AG04450 (cell line): ENCODE data around the gene ATXN3L. TPM values are rescaled to one million over a fixed set of nuclear protein-coding genes. Genes with fewer than 3 reads are reported as not detected.

Source experiments
- CTCF ChIA-PET: fragments of 300-600, 350-600 bp; formaldehyde crosslinking; extraction: SDS; loops from one replicate; lab custom pipeline; 2022; ENCODE audit warnings: antibody characterized with exemption, inconsistent platforms; lab: Charles Lee
- POLR2A ChIA-PET: fragments of 350-600 bp; formaldehyde crosslinking; extraction: SDS; loops from one replicate; lab custom pipeline; 2021; ENCODE audit warnings: antibody characterized with exemption, inconsistent platforms; lab: Yijun Ruan, JAX
- DNase-seq: peaks from one replicate; pipeline ENCODE4 v3.0.0-alpha.2; 2011; ENCODE audit warnings: low read depth, low spot score
- H3K27ac ChIP-seq: one replicate; pipeline ENCODE4 v1.5.1; 2012; ENCODE audit warnings: low read depth, low read length, control low read depth
- H3K27me3 ChIP-seq: one replicate; pipeline ENCODE4 v1.6.0; 2012; ENCODE audit warnings: low read length; ENCODE audit not compliant: control insufficient read depth, insufficient read depth
- H3K4me3 ChIP-seq: 2 replicates; pipeline ENCODE4 v1.5.1; 2011; ENCODE audit warnings: mild to moderate bottlenecking, low read depth, low read length, control low read depth
- H3K9me3 ChIP-seq: 2 replicates; pipeline ENCODE4 v1.5.1; 2012; ENCODE audit warnings: low read length; ENCODE audit not compliant: control insufficient read depth, insufficient read depth
- CTCF ChIP-seq: IDR thresholded peaks from 2 replicates; pipeline ENCODE4 v1.5.1; 2011; ENCODE audit warnings: low read depth, low read length, control low read depth, inconsistent platforms
- polyA plus RNA-seq: library from polyadenylated mRNA; depleted of rRNA; stranded (reverse); fragments of >200 nt; gene quantifications from 2 replicates; pipeline ENCODE4 v1.2.3, GENCODE V29; 2011

ATXN3L gene
- polyA plus RNA-seq, 1 experiment: not detected

GRCh38 chrX:13298836-13299235, 21.0 kb downstream of the ATXN3L start:
- DNase-seq: no peak
- no peaks in the 10 kb centered on the region for H3K9me3 ChIP-seq
- H3K27ac ChIP-seq: no peak overlapping the region
- ChIA-PET CTCF (interaction anchor here (0.9 kb wide), 1 partner anchor 1589 kb away, joined by 3 read pairs; no protein-coding TSS in a partner anchor), POLR2A (no interaction called here)
- H3K27me3 ChIP-seq: no peaks in the 10 kb centered on the region
- H3K4me3 ChIP-seq: no peak overlapping the region
- TF ChIP-seq CTCF: no peak

GRCh38 chrX:13295841-13296240, 24.0 kb downstream of the ATXN3L start:
- H3K9me3 ChIP-seq: no peaks in the 10 kb centered on the region; the same call in 1 of the 2 replicates
- no peaks in the 10 kb centered on the region for H3K27me3 ChIP-seq
- no peak overlapping the region for H3K27ac ChIP-seq
- CTCF ChIA-PET: no interaction called here
- TF ChIP-seq CTCF: no peak
- no peak overlapping the region for H3K4me3 ChIP-seq
- DNase-seq: no peak
- POLR2A ChIA-PET: no interaction called here

- DNase-seq: no peak
- Histone ChIP-seq H3K9me3 (no peaks in the 10 kb centered on the region; the same call in 1 of the 2 replicates), H3K27ac (no peak overlapping the region), H3K4me3 (no peak overlapping the region), H3K27me3 (no peaks in the 10 kb centered on the region)
- POLR2A ChIA-PET: no interaction called here
- CTCF ChIA-PET: no interaction called here
- TF ChIP-seq CTCF: no peak
Observed at GRCh38 chrX:13293700-13294099, 26.2 kb downstream of the ATXN3L start.

- no peak for TF ChIP-seq CTCF
- CTCF ChIA-PET: interaction anchor here (0.7 kb wide), 1 partner anchor 37 kb away, joined by 3 read pairs; no protein-coding TSS in a partner anchor
- DNase-seq: no peak
- H3K4me3 ChIP-seq: no peak overlapping the region
- no peak overlapping the region for H3K27ac ChIP-seq
- no peaks in the 10 kb centered on the region; the same call in 1 of the 2 replicates for H3K9me3 ChIP-seq
- H3K27me3 ChIP-seq: no peaks in the 10 kb centered on the region
- POLR2A ChIA-PET: no interaction called here
Observed at GRCh38 chrX:13290891-13291614, 28.8 kb downstream of the ATXN3L start.

- no peak for DNase-seq
- TF ChIP-seq CTCF: no peak
- H3K4me3 ChIP-seq: no peak overlapping the region
- peaks cover 7% of the 10 kb centered on the region; the same call in 1 of the 2 replicates for H3K9me3 ChIP-seq
- peak overlapping the region; percentile 65 for H3K27ac ChIP-seq
- ChIA-PET CTCF (no interaction called here), POLR2A (no interaction called here)
- no peaks in the 10 kb centered on the region for H3K27me3 ChIP-seq
Observed at GRCh38 chrX:13288671-13289070, 31.2 kb downstream of the ATXN3L start.
